ENCODE results near the gene PANK1.
A peak's percentile ranks its signal among the peaks of the same experiment; 100 is the strongest.
"Not testable (repeated sequence)": the region's sequence is repeated elsewhere in the genome, so short reads cannot be mapped to it uniquely, and the experiment has no call there.

Gene PANK1

GRCh38 chr10:89643431-89643811 lies 1.6 kb downstream of the PANK1 start:
- H3K4me1 Mint-ChIP-seq, result peaks cover 6% of the 10 kb centered on the region
- no peaks in the 10 kb centered on the region for H3K9me3 Mint-ChIP-seq
- peaks cover 31% of the 10 kb centered on the region for H3K27me3 Mint-ChIP-seq

DNA sequence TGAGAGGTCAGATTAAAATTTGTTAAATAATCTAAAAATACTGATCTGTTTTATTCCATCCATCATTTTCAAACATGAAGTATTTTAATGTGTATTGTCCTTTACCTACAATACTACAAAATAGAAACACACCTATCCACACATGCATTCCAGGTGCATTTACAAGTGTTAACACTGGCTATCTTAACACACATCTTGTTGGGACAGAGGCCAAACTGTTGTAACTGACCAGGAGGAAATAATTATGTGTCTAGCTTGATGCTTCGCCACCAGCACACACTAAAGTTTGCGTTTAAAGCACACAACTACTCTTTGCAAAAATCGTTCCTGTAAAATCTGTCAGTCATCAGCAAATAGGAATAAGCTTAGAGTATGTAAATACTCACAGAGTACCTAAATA lies 2.8 kb downstream of the PANK1 start:
- Mint-ChIP-seq H3K27me3 (peaks cover 19% of the 10 kb centered on the region), H3K4me1 (peaks cover 6% of the 10 kb centered on the region), H3K9me3 (no peaks in the 10 kb centered on the region), H3K27ac (no peak overlapping the region), H3K4me3 (no peak overlapping the region)
- ATAC-seq, result no peak
- DNase-seq, result no peak

More at GRCh38 chr10:89643431-89643811, 1.6 kb downstream of the PANK1 start:
- DNase-seq (no peak), ATAC-seq (no peak)
- H3K4me3 Mint-ChIP-seq, result no peak overlapping the region
- no peak overlapping the region for H3K27ac Mint-ChIP-seq

DNA sequence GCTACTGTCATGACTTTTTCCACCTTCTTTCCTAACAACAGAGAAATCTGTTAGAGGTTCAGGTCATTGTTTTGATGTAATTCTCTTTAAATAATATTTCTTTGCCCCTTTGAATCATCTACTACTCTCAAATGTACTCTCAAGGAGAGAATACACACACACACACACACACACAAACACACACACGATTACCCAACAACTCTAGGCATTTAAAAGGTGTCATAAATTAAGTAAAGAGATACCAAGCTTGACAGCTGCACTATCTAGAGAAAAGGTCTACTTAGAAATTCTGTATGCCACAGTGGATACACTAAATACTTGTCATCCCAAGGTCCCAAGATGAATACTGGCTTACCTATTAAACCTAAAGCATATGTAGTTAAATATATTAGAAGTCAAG lies 4.8 kb downstream of the PANK1 start:
- no peak overlapping the region for H3K4me3 Mint-ChIP-seq
- peaks cover 2% of the 10 kb centered on the region for H3K27me3 Mint-ChIP-seq
- H3K9me3 Mint-ChIP-seq, result no peaks in the 10 kb centered on the region
- no peak for ATAC-seq
- H3K4me1 Mint-ChIP-seq, result peaks cover 1% of the 10 kb centered on the region
- no peak for DNase-seq
- H3K27ac Mint-ChIP-seq, result no peak overlapping the region

GRCh38 chr10:89639326-89639725 lies 5.7 kb downstream of the PANK1 start:
- no peaks in the 10 kb centered on the region for H3K9me3 Mint-ChIP-seq
- no peaks in the 10 kb centered on the region for H3K4me1 Mint-ChIP-seq
- H3K4me3 Mint-ChIP-seq, result no peak overlapping the region
- no peak for DNase-seq
- H3K27ac Mint-ChIP-seq, result no peak overlapping the region
- no peak for ATAC-seq
- no peaks in the 10 kb centered on the region for H3K27me3 Mint-ChIP-seq

DNA sequence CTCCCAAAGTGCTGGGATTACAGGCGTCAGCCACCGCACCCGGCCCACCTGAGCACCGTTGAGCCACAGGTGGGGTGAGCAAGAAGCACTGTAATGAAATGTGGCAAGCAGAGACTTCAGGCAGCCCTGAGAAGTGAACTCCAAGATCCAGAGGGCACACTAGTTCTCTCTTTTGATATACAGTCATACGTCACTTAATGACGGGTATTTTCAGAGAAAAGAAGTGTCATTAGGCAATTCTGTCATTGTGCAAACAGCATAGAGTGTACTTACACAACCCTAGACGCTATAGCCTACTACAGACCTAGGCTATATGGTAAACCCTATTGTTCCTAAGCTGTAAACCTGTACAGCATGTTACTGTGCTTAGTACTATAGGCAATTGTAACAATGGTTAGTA lies 7.9 kb downstream of the PANK1 start:
- H3K4me1 Mint-ChIP-seq, result no peaks in the 10 kb centered on the region
- DNase-seq (no peak), ATAC-seq (no peak)
- H3K4me3 Mint-ChIP-seq, result no peak overlapping the region
- H3K27ac Mint-ChIP-seq, result no peak overlapping the region
- no peaks in the 10 kb centered on the region for H3K9me3 Mint-ChIP-seq
- H3K27me3 Mint-ChIP-seq, result no peaks in the 10 kb centered on the region

DNA sequence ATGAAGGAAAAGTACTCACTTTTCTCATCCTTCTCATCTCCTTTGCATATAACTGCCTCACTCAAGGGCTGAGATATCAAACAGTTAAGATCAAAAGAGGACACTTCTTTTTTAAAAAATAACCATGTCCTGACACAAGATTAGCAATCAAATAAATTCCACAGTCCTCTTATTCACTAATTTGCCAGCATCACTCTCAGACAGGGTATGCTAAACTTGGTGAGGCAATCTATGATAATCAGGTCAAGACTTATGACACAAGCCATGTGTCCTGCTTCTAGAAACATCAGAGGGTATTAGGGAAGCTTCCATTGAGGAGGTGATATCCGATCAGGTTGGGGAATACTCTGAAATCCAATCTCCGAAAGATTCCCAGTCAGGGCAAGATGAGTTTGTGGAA lies 10.4 kb downstream of the PANK1 start:
- H3K27me3 Mint-ChIP-seq, result no peaks in the 10 kb centered on the region
- ATAC-seq (no peak), DNase-seq (no peak)
- H3K4me3 Mint-ChIP-seq, result no peak overlapping the region
- H3K27ac Mint-ChIP-seq, result no peak overlapping the region
- no peaks in the 10 kb centered on the region for H3K9me3 Mint-ChIP-seq
- H3K4me1 Mint-ChIP-seq, result no peaks in the 10 kb centered on the region

DNA sequence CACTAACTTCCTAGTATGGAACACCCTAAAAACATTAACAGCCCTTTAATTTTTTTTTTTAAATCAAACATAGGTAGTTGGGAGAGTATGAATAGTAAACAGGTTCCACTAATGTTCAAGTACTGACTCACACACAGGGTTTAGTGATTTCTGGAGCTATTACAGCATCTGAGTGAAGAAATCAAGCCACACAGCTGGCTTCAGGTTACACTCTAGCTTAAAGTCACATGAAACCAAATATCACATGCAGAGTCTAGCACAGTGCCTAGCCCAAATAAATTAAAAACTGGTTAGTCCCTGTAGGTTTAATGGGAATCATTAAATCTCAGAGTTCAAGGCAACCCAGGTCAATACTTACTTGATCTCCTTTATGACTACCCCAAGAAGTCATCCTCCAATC lies 11.6 kb downstream of the PANK1 start:
- H3K9me3 Mint-ChIP-seq, result no peaks in the 10 kb centered on the region
- ATAC-seq, result no peak
- no peak overlapping the region for H3K27ac Mint-ChIP-seq
- H3K27me3 Mint-ChIP-seq, result no peaks in the 10 kb centered on the region
- no peaks in the 10 kb centered on the region for H3K4me1 Mint-ChIP-seq
- no peak overlapping the region for H3K4me3 Mint-ChIP-seq
- DNase-seq, result no peak

- ATAC-seq, result no peak
- no peaks in the 10 kb centered on the region for H3K27me3 Mint-ChIP-seq
- no peak overlapping the region for H3K4me3 Mint-ChIP-seq
- no peak overlapping the region for H3K27ac Mint-ChIP-seq
- no peaks in the 10 kb centered on the region for H3K9me3 Mint-ChIP-seq
- no peaks in the 10 kb centered on the region for H3K4me1 Mint-ChIP-seq
- DNase-seq, result no peak
These were observed 12.2 kb downstream of the PANK1 start for GRCh38 chr10:89632824-89633223.

DNA sequence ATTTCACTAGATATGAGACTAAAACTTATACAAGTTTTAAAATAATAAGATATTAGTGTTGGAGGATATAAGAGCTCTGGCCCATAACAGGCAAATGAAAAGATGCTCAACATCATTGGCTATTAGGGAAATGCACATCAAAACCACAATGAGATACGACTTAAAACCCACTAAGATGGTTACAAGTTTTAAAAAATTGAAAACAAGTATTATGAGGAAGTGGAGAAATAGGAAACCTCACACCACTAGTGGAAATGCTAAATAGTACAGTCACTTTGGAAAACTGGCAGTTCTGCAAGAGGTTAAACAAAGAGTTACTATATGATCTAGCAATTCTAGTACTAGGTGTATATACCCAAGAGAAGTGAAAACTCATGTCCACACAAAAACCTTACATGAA lies 17.2 kb downstream of the PANK1 start:
- ATAC-seq (no peak), DNase-seq (no peak)
- no peaks in the 10 kb centered on the region for H3K9me3 Mint-ChIP-seq
- no peak overlapping the region for H3K27ac Mint-ChIP-seq
- no peaks in the 10 kb centered on the region for H3K4me1 Mint-ChIP-seq
- H3K4me3 Mint-ChIP-seq, result no peak overlapping the region
- H3K27me3 Mint-ChIP-seq, result no peaks in the 10 kb centered on the region

- Mint-ChIP-seq H3K9me3 (peaks cover 4 to 7% of the 10 kb centered on the region in 2 donors), H3K27me3 (no peaks in the 10 kb centered on the region), H3K27ac (no peak overlapping the region), H3K4me3 (no peak overlapping the region), H3K4me1 (no peaks in the 10 kb centered on the region)
- DNase-seq, result no peak
- ATAC-seq, result no peak
These were observed 19.8 kb downstream of the PANK1 start for GRCh38 chr10:89625041-89625765.

GRCh38 chr10:89624020-89624419 lies 21.0 kb downstream of the PANK1 start:
- Mint-ChIP-seq H3K27ac (no peak overlapping the region), H3K9me3 (peaks cover 8 to 17% of the 10 kb centered on the region in 2 donors), H3K4me1 (no peaks in the 10 kb centered on the region), H3K27me3 (no peaks in the 10 kb centered on the region), H3K4me3 (no peak overlapping the region)
- no peak for ATAC-seq
- DNase-seq, result no peak

DNA sequence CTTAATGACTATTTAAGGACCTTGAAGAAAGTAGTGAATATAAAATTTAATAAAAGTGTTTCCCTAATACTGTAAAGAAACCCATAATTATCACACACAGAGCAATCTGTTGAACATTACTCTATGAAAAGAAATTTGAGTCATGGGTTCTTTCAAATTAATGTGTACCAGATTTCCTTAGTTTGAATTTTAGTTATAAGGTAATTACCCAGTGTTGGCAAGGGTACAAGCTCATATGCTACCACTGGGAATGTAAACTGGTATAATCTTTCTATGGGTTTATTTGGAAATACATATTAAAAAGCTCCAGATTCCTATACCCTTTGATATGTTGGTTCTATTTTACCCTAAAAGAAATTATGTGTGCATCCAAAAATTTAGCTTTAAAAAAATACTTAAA lies 22.9 kb downstream of the PANK1 start:
- Mint-ChIP-seq H3K27ac (no peak overlapping the region), H3K9me3 (peaks cover 8 to 17% of the 10 kb centered on the region in 2 donors), H3K27me3 (peaks cover 8% of the 10 kb centered on the region), H3K4me1 (no peaks in the 10 kb centered on the region), H3K4me3 (no peak overlapping the region)
- ATAC-seq, result no peak
- no peak for DNase-seq

DNA sequence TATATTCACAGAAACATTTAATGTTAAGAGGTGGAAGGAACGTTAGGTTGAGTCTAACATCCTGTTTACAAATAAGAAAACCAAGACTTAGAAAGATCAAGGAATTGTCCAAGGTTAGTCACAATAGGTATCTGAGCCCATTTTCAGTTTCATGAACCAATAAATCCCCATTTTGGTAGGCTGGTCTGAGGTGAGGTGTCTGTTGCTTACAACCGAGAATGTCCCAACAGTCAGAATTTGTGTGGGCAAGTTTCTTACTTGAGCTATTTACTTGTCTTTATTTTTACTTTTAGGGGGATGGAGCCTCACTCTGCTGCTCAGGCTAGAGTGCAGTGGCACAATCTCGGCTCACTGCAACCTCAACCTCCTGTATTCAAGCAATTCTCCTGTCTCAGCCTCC lies 23.6 kb downstream of the PANK1 start:
- peaks cover 8 to 17% of the 10 kb centered on the region in 2 donors for H3K9me3 Mint-ChIP-seq
- peaks cover 8% of the 10 kb centered on the region for H3K27me3 Mint-ChIP-seq
- no peak for DNase-seq
- H3K4me1 Mint-ChIP-seq, result no peaks in the 10 kb centered on the region
- ATAC-seq, result no peak
- H3K4me3 Mint-ChIP-seq, result no peak overlapping the region
- no peak overlapping the region for H3K27ac Mint-ChIP-seq

DNA sequence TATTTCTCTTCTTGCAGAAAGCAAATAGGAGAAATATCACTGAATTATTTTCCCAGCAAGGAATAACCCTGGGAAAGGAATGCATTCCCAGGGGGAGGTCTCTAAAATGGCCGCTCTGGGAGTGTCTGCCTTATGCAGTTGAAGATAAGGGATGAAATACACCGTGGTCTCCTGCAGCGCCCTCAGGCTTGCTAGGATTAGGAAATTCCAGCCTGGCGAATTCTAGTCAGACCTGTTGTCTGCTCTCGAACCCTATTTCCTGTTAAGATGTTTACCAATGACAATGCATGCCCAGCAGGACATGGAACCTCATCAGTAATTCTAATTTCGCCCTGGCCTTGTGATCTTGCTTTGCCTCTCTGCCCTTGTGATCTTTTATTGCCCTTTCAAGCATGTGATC lies 24.7 kb downstream of the PANK1 start:
- not testable (repeated sequence) for H3K27me3 Mint-ChIP-seq, H3K4me1 Mint-ChIP-seq, ATAC-seq, H3K4me3 Mint-ChIP-seq, DNase-seq, H3K27ac Mint-ChIP-seq
- H3K9me3 Mint-ChIP-seq, result peaks cover 8 to 17% of the 10 kb centered on the region in 2 donors

DNA sequence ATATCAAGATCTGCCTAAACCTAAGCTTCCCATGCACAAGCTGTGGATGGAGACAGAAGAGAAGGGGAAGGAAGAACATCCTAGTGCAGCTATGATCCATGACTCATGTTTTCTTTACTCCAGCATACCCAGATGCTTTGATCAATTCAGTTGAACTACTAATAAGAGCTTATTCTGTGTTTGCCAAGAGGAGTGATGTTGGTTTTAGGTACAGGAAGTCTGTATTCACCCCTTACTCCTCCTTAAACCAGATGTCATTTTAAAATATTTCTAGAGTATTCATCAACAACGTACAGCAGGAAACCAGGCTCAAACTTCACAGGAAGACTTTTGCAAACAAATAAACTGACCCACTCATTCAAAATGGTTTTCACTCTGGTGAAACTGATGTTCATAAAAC lies 29.2 kb downstream of the PANK1 start:
- peaks cover 6% of the 10 kb centered on the region for H3K4me1 Mint-ChIP-seq
- no peak for DNase-seq
- H3K4me3 Mint-ChIP-seq, result no peak overlapping the region
- H3K27ac Mint-ChIP-seq, result peak overlapping the region in 1 of 2 donors; percentile 46
- ATAC-seq, result no peak
- peaks cover 8 to 16% of the 10 kb centered on the region in 2 donors for H3K9me3 Mint-ChIP-seq
- peaks cover 8% of the 10 kb centered on the region for H3K27me3 Mint-ChIP-seq

GRCh38 chr10:89615112-89615511 lies 29.9 kb downstream of the PANK1 start:
- DNase-seq (no peak), ATAC-seq (no peak)
- peaks cover 9% of the 10 kb centered on the region for H3K4me1 Mint-ChIP-seq
- H3K27ac Mint-ChIP-seq, result no peak overlapping the region
- H3K9me3 Mint-ChIP-seq, result peaks cover 3 to 9% of the 10 kb centered on the region in 2 donors
- H3K27me3 Mint-ChIP-seq, result peaks cover 8% of the 10 kb centered on the region
- no peak overlapping the region for H3K4me3 Mint-ChIP-seq

DNA sequence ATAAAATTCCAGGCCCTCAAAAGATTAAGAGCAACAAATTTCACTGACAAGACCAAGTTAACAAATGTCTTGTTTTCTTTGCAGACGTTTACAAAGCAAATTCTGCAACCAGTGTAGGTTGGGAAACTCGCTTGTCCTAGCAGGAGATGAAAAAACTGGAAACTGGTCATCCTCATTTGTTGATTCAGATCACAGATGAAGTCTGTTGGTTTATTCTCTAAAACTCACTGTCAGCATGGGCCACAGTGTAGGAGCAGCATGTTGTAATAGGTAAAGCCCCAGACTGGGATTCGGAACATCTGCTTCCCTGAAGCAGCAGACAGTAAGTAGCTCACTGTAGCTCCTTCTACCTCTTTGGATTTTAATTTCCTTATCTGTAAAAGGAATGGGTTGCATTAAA lies 31.5 kb downstream of the PANK1 start:
- ATAC-seq, result no peak
- H3K27me3 Mint-ChIP-seq, result peaks cover 7% of the 10 kb centered on the region

More for the DNA sequence above, 31.5 kb downstream of the PANK1 start:
- no peak overlapping the region for H3K4me3 Mint-ChIP-seq
- H3K27ac Mint-ChIP-seq, result no peak overlapping the region
- DNase-seq, result no peak
- H3K9me3 Mint-ChIP-seq, result no peaks in the 10 kb centered on the region
- peaks cover 16% of the 10 kb centered on the region for H3K4me1 Mint-ChIP-seq
